NCI-H2227 (cell line): Measurements from ENCODE around the gene CUL2.
"Not testable (repeated sequence)": the region's sequence is repeated elsewhere in the genome, so short reads cannot be mapped to it uniquely, and the experiment has no call there.

ENCODE experiments used
- DNase-seq: peaks from one replicate; lab custom pipeline; 2025; ENCODE audit not compliant: unreplicated experiment; lab: John Stamatoyannopoulos, UW

Gene CUL2

DNA sequence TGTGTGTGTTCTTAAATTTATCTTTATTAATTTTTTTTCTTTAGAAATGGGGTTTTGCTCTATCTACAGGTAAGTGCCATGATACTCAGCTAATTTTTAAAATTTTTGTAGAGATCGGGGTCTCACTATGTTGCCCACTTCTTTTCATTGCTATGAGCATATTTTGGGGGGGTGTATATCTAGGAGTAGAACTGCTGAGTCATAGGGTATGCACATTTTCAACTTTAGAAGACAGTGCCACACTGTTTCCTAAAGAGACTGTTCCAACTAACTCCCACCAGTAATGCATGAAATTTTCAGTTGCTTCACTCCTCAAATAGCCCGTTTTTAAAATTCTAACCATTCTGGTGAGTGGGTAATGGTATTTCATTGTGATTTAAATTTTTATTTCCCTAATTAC lies 108.3 kb downstream of the CUL2 start:
- DNase-seq = no peak

DNA sequence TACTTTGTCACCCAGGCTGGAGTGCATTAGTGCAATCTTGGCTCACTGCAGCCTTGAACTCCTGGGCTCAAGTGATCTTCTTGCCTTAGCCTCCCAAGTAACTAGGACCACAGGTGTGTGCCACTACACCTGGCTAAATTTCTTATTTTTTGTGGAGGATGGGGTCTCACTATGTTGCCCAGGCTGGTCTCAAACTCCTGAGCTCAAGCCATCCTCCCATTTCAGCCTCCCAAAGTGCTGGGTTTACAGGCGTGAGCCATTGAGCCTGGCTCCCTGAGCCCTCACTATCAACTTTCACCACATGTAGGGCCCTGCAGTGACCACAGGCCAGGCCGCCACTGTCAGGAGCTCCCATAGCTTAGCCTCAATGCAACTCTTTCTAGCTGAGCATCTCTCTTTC lies 110.2 kb downstream of the CUL2 start:
- no peak for DNase-seq

DNA sequence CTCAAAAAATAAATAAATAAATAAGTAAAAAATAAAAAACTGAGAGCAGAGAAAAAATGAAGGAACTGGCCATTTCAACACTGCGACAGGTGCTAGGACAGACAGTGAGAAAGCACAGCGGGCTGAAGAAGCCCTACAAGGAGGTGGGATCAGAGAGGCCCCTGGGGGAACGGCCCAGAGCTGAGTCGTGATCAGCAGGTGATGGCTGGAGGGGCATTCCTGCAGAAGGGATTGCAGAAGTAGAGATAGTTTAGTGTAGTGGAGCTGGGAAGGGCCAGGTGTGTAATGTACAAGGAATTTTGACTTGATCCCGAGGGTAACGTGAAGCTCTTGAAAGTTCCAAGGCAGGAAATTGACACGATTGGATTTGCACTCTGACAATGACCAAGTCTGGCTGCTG lies 112.1 kb downstream of the CUL2 start:
- no peak for DNase-seq

DNA sequence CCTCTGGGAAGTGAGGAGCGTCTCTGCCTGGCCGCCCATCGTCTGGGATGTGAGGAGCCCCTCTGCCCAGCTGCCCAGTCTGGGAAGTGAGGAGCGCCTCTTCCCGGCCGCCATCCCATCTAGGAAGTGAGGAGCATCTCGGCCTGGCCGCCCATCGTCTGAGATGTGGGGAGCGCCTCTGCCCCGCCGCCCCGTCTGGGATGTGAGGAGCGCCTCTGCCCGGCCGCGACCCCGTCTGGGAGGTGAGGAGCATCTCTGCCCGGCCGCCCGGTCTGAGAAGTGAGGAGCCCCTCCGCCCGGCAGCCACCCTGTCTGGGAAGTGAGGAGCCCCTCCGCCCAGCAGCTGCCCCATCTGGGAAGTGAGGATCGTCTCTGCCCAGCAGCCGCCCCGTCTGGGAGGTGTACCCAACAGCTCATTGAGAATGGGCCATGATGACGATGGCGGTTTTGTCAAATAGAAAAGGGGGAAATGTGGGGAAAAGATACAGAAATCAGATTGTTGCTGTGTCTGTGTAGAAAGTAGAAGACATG lies 113.7 kb downstream of the CUL2 start:
- DNase-seq = not testable (repeated sequence)

DNA sequence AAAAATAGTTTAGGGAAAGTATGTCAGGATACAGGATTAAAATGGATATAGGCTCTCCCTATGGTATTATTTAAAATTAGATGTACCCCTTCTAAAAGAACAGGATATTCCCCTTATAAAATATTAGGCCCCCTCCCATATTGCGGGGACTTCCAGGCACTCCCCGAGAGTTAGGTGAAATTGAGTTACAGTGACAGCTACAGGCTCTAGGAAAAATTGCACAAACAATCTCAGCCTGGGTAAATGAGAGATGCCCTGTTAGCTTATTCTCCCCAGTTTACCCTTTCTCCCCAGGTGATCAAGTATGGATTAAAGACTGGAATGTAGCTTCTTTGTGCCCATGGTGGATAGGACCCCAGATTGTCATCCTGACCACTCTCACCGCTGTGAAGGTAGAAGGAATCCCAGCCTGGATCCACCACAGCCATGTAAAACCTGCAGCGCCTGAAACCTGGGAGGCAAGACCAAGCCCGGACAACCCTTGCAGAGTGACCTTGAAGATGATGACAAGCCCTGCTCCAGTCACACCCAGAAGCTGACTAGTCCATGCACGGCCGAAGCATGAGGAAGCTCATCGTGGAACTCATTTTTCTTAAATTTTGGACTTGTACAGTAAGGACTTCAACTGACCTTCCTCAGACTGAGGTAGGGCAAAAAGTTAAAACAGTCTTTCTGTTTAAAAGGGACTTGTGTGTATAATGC lies 115.6 kb downstream of the CUL2 start:
- not testable (repeated sequence) for DNase-seq

DNA sequence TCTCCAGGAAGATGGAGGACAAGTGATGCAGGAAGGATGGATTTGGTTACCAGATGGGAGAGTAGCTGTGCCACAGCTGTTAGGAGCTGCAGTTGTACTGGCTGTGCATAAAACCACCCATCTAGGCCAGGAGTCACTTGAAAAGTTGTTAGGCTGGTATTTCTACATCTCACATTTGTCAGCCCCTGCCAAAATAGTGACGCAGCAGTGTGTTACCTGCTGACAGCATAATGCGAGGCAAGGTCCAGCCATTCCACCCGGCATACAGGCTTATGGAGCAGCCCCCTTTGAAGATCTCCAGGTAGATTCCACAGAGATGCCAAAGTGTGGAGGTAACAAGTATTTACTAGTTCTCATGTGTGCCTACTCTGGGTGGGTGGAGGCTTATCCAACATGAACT lies 116.4 kb downstream of the CUL2 start:
- DNase-seq = not testable (repeated sequence)

DNA sequence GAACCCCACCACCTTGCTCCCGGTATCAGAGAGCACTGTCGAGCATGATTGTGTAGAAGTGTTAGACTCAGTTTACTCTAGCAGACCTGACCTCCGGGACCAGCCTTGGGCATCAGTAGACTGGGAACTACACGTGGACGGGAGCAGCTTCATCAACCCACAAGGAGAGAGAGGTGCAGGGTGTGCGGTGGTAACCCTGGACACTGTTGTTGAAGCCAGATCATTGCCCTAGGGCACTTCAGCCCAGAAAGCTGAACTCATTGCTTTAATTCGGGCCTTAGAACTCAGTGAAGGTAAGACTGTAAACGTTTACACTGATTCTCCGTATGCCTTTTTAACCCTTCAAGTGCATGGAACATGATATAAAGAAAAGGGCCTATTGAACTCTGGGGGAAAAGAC lies 117.0 kb downstream of the CUL2 start:
- DNase-seq = not testable (repeated sequence)

DNA sequence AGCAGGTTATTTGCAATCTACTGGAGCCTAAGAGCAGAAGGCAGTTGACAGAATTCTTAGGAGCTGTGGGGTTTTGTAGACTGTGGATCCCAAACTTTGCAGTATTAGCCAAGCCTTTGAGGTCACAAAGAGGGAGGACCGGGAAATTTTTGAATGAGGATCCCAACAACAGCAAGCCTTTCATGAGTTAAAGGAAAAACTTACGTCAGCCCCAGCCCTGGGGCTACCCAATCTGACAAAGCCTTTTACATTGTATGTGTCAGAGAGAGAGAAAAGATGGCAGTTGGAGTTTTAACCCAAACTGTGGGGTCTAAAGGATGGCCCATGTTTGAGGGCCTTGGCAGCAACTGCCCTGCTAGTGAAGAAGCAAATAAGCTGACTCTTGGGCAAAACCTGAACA lies 117.5 kb downstream of the CUL2 start:
- DNase-seq = not testable (repeated sequence)

DNA sequence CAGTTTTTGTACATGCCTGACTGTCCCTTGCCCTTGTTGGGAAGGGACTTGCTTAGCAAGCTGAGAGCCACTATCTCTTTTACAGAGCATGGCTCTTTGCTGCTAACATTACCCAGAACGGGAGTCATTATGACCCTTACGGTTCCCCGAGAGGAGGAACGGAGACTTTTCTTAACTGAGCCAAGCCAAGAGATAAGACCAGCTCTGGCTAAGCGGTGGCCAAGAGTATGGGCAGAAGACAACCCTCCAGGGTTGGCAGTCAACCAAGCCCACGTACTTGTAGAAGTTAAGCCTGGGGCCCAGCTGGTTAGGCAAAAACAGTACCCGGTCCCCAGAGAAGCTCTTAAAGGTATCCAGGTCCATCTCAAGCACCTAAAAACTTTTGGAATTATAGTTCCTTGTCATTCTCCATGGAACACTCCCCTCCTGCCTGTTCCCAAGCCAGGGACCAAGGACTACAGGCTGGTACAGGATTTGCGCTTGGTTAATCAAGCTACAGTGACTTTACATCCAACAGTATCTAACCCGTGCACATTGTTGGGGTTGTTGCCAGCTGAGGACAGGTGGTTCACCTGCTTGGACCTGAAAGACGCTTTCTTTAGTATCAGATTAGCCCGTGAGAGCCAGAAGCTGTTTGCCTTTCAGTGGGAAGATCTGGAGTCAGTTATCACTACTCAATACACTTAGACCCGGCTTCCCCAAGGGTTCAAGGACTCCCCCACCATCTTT lies 118.4 kb downstream of the CUL2 start:
- not testable (repeated sequence) for DNase-seq

DNA sequence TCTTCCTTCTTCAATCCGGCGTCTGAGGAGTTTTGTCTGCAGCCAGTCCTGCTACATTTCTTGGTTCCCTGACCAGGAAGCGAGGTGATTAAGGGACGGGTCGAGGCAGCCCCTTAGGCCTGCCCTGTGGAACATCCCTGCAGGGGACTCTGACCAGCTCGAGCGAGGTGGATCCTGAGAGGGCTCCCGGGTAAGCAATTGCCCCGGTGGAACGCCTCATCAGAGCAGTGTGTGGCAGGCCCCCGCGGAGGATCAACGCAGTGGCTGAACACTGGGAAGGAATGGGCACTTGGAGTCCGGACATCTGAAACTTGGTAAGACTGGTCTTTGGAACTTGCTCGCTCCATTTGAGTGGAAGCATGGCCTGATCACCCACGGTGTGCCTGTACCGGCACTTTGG lies 121.0 kb downstream of the CUL2 start:
- DNase-seq = no peak

DNA sequence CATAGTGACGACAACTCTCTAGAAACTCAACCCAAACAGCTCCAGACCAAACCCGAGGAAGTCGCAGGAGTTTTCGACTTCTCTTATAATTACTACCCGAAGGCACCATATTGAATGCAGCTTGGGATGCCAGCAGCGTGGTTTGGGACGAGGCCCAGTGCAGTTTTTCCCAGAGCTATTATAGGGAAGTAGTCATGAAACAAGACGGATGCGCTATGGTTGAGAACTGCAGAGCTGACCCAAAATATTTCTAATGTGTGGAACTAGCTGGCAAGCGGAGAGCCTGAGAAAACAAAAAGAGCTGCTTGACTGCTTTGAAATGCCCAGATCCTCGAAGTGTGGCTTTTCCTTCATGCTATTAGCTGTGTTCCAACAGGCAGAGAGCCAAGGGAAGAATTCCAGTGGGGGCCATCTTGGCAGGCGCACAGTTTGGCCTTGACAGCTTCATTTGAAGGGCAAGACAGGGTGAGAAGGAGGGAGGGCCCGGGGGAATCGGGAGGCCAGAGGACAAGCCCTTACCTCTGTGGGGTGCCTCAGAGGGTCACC lies 122.7 kb downstream of the CUL2 start:
- DNase-seq = no peak

DNA sequence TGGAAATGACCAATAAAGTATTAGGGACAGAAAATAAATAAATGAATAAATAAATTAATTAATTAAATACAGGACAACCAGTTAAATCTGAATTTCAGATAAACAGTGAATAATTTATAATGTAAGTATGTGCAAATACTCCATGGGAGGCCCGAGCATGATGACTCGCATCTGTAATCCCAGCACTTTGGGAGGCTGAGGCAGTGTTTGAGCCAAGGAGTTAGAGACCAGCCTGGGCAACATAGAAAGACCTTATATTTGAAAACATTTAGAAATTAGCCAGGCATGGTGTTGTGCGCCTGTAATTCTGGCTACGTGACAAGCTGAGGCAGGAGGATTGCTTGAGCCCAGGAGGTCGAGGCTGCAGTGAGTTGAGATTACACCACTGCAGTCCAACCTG lies 123.7 kb downstream of the CUL2 start:
- DNase-seq = no peak

DNA sequence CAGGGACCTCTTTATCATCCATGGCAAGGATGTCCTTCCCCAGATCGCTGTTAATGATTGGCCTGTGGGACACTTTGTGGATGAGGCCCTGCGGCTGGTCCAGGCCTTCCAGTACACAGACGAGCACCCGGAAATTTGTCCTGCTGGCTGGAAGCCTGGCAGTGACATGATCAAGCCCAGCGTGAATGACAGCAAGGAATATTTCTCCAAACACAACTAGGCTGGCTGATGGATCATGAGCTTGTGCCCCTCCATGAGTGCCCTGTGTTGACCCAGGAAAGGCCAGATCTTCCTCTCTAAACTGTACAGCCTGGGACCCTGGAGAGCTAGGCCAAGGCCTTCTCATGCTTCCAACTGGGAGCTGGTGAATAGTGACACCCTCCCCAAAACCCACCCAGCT lies 124.1 kb downstream of the CUL2 start:
- no peak for DNase-seq

DNA sequence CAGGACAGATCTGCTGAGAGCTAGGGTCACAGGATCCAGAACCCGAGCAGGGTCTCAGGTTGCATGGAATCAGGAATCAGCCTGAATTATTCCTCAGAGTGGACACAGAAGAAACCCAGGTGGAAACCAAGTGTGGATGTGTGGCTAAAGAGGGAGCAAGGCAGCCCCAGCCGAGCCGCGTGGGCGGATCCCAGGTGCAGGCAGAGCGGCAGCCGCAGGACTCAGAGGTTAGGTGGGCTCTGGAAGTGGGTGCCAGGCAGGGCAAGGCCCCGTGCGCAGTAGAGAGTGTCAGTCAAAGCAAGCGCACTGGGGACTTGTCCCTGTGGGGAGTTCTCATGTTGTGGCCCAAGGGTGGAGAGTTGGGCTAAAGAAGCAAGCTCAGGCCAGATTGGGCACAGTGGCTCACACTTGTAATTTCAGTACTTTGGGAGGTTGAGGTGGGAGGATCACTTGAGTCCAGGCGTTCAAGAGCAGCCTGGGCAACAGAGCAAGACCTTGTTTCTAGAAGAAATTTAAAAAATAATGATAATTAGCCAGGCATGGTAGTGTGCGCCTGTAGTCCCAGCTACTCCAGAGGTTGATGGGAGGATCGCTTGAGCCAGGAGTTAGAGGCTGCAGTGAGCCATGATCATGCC lies 125.9 kb downstream of the CUL2 start:
- DNase-seq = no peak

DNA sequence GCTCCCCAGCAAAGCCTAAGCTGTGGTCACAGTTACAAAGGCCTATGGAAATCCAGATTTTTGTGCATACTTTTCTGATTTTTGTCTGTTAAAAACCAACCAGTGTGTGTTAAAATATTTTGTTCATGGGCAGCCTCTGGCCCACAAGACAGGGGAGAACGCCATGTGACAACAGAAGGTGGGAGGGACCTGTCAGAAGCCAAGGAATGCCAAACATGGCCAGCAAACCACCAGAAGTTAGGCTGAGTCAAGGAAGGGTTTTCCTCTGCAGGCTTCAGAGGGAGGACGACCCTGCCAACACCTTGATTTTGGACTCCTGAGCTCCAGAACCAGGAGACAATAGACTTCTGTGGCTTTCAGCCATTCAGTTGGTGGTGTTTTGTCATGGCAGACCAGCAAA lies 127.3 kb downstream of the CUL2 start:
- no peak for DNase-seq

DNA sequence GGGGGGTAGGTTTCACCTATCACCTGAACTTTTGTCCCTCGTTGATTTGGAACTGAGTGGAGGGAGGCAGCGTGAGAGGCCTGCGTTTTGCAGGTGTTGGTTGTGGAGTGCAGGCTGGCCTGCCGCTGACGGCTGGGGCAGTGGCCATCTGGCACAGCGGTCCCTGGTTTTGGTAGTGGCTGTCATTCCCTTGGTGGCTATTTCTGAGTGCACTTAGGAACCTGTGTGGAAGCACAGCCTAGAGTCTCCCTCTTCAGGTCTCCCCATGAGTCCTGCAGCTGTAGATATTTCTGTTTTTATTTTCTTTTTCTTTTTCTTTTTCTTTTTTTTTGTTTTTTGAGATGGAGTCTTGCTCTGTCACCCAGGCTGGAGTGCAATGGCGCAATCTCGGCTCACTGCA lies 129.2 kb downstream of the CUL2 start:
- no peak for DNase-seq

DNA sequence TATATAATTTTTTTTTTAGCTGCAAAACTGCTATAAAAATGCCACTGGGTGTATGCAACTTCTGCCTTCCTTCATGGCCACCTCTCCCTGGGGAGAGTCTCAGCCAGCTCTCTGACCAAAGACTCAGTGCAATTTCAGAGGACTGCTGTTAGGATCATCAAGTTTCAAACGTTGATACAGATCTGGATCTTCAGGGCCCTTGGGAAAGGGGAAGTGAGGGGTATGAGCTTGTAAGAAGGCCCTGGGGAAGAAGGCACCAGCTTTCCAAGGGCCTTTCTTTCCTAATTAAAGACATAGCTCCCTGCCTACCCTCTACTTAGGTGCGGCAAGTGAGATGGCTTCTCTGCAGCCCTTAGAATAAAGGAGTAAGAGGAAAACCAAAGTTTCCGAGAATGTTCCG lies 130.4 kb downstream of the CUL2 start:
- DNase-seq = no peak

DNA sequence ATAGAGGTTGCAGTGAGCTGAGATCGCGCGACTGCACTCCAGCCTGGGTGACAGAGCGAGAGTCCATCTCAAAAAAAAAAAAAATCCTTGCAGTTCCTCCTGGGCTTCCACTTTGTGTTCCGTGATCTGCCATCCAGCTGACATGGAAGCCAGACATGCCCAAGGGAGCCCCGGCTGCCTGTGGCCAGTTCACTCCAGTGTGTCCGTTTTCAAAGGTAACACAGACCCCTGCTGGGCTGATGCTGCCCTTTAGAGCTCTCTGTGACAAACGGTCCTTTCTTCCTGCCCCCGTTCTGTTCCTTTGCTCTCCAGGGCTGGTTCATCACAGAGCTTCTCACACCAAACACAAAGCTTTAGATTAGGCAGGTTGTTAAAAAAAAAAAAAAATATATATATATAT lies 130.8 kb downstream of the CUL2 start:
- DNase-seq = no peak
